C4-2B (cell line): ENCODE results near the gene PRPF6.

Experiments
- H3K27ac ChIP-seq: fragments of 450-650 bp; 2 replicates; pipeline ENCODE4 v1.5.1; 2017
- CTCF ChIP-seq: fragments of 450-650 bp; conservative IDR thresholded peaks from 2 replicates; pipeline ENCODE4 v1.5.1; 2017; ENCODE audit warnings: mild to moderate bottlenecking
- ZFX ChIP-seq: fragments of 450-650 bp; IDR thresholded peaks from 2 replicates; pipeline ENCODE4 v1.6.1; 2017

The PRPF6 gene

GRCh38 chr20:64072498-64073063 lies 91.6 kb downstream of the PRPF6 start:
- TF ChIP-seq ZFX (no peak), CTCF (no peak)
- H3K27ac ChIP-seq: no peak overlapping the region

- TF ChIP-seq CTCF (no peak), ZFX (no peak)
- H3K27ac ChIP-seq: no peak overlapping the region
Observed at GRCh38 chr20:64073476-64074183, 92.7 kb downstream of the PRPF6 start.

- no peak for TF ChIP-seq CTCF
- TF ChIP-seq ZFX: no peak
- H3K27ac ChIP-seq: no peak overlapping the region
Observed at GRCh38 chr20:64074184-64074789, 93.4 kb downstream of the PRPF6 start.

- no peak overlapping the region for H3K27ac ChIP-seq
- TF ChIP-seq ZFX (no peak), CTCF (no peak)
Observed at GRCh38 chr20:64074963-64075362, 94.0 kb downstream of the PRPF6 start.

- H3K27ac ChIP-seq: no peak overlapping the region
Observed at GRCh38 chr20:64075556-64075955, 94.6 kb downstream of the PRPF6 start.

GRCh38 chr20:64076061-64076997 lies 95.4 kb downstream of the PRPF6 start:
- no peak overlapping the region for H3K27ac ChIP-seq
- no peak for TF ChIP-seq ZFX

More at GRCh38 chr20:64075556-64075955, 94.6 kb downstream of the PRPF6 start:
- TF ChIP-seq CTCF (no peak), ZFX (no peak)

- H3K27ac ChIP-seq: no peak overlapping the region
- TF ChIP-seq ZFX (no peak), CTCF (no peak)
Observed at GRCh38 chr20:64077094-64077493, 96.2 kb downstream of the PRPF6 start.
